GOT3 (cell line): Measurements from ENCODE around the gene MAPK6.
"Not testable (repeated sequence)": the region's sequence is repeated elsewhere in the genome, so short reads cannot be mapped to it uniquely, and the experiment has no call there.

Experiments used
- DNase-seq: peaks from one replicate; lab custom pipeline; 2025; ENCODE audit warnings: mixed read lengths; lab: John Stamatoyannopoulos, UW

Gene MAPK6

DNA sequence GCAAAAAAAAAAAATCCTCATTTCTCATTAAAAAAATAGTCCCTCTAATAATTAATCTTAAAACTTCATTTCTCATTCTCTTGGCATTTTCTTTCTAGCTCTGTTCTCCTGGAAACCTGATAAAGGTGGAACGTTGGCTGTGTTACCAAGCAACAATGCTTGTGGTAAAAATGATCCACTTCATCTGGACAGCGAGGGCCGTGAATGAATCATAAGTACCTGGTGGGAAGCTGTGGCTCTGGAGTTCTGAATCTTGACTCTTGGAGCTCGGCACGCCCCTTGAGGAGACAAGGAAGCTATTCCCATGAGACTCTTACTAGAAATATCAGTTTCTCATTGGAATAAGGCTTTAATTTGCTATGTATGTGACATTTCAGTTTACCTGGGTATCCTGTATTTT, 61.0 kb downstream of the MAPK6 start:
- DNase-seq, result no peak

DNA sequence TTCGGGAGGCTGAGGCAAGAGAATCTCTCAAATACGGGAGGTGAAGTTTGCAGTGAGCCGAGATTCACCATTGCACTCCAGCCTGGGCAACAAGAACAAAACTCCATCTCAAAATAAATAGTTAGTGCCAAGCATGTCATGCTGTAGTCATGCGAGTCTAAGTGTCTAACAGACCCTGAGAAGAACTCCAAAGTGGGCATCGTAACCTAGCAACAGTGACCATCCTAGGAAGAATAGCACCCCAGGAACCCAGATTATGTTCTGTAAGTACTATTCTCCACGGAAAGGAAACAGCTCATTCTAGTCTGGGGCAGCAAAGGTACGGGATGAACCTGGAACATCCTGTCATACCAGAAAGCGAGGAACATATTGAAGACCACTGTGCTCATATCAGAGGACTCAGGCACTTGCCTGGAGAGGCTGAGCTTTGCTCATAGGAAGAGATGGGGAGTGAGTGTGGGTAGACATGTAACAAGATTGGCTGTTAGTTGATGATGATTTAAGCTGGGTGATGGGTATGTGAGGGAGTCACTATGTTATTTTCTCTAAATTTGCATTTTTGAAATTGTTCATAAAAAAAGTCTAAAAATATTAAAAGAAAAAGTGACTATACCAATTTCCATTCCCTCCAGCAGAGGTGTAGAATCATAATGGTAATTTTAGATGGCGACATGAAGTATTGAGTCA, 61.8 kb downstream of the MAPK6 start:
- DNase-seq, result no peak

DNA sequence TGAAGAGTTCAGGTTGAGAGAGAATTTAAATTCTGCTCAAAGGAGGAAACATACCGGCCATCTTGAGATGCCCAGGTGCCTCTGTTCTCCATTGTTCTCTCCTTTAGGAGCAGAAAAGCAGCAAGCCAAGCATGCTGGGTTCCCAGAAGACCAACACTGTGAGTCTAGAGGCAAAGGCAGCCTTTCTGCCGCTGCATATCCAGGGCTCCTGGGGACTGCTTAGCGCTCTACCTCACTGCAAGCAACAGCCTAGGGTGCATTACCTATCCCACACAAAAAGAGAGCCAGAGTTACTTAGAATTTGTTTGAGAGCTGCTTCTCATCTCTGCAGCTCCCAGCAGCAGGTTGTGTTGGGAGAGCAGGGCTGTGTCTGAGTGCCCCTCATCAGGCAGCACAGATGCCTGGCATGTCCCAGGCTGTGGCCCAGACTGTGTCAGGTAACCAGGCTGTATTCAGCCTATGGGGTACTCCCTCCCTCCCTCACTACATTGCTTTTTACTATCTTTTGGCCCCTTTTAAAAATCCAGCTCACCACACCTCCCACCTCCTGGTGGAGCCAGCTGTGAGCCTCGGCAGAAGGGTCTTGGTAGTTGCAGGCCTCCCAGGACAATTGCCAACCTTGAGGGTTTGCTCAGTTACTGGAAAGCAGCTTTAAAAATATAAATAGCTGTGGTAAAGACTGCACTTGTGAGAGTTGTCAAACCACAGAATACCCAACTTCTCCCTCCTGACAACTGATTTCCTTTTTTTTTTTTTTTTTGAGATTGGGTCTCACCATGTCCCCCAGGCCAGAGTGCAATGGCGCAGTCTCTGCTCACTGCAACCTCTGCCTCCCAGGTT, 63.4 kb downstream of the MAPK6 start:
- DNase-seq, result no peak

DNA sequence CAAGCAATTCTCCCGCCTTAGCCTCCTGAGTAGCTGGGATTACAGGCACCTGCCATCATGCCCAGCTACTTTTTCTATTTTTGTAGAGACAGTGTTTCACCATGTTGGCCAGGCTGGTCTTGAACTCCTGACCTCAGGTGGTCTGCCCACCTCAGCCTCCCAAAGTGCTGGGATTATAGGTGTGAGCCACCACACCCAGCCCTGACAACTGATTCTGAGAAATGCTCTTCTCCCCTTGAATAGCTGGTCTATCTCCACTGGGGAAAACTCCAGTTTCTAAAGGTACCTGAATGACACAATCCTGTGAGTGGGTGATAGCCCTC, 64.0 kb downstream of the MAPK6 start:
- DNase-seq, result not testable (repeated sequence)

DNA sequence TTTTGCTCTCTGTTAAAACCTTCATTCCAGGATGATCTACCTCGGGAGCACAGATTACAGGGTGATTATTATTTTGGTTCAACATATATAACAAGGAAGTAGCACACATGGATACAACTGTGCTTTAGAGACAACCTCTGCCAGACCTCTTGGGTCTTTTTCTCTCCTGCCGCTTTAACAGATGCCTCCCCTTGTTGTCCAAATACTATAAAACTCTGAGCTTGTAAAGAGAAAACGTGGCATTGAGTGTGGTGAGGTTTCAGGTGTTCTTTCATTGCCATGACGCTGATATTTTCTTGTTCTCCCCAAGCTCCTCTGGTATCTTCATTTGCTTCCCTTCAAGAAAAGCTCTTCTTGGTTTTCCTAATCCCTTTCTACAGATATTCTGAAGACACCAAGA, 64.6 kb downstream of the MAPK6 start:
- no peak for DNase-seq

DNA sequence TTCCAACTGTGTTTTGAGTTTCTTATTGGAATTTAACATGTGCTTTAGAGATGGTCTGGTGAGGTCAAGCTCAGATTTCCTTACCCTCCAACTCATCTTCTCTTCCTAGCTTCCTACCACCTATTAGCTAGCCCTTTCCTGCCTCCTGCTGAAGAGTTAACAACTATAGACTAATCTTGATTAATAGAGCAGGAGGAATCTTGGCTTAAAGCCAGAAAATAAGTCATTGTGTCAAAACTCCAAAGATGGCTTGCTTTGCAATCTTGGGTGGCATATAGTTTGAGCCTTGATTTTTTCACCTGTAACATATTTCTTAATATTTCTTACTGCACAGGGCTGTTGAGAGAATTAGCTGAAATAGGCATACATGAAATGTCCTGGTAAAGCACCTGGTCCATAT, 66.3 kb downstream of the MAPK6 start:
- DNase-seq, result no peak

DNA sequence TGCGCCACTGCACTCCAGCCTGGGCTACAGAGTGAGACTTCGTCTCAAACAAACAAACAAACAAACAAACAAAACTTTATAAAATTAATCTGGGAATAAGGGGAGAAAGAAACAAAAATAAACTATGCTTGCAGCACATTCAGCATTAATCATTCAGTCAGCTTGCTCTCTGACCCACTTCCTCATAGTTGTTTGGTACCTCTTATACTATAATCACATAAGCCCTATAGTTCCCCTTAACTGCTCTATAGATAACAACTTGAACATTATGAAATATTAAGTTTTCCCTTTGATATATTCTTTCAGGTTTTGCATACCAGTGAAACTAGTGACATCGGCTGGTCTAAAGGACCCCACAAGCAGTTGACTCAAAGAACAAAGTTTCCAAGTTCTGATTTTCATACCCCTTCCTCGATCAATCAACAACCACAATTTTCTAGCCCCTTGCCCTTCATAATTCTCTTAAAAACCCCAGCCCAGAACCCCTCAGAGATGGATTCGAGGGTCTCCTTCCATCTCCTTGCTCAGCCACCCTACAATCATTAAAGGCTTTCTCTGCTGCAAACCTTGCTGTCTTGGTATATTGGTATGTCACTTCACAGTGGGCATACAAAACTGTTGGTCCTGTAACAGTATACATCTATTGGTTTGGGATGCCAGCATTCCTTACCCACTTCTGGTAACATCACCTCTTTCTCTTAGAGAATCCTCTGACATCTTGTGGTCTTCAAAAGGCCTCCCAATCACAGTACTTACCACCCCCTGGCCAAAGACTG, 67.2 kb downstream of the MAPK6 start:
- DNase-seq, result no peak

DNA sequence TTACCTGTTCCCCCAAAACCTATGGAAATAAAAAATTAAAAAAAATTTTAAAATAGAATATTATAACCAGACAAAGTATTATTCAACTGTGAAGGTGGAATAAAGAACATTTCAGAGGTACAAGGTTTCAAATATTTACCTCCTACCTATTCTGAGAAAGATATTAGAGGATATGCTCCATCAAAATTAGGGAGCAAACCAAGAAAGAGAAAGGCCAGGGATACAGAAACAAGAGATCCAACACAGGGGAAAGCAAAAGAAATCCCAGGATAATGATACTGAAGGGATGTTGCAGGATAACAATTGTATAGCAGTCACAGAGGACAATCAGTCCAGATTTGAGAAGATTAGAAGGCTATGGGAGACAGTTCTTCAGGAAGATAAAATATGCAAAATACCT, 71.2 kb downstream of the MAPK6 start:
- DNase-seq, result no peak

DNA sequence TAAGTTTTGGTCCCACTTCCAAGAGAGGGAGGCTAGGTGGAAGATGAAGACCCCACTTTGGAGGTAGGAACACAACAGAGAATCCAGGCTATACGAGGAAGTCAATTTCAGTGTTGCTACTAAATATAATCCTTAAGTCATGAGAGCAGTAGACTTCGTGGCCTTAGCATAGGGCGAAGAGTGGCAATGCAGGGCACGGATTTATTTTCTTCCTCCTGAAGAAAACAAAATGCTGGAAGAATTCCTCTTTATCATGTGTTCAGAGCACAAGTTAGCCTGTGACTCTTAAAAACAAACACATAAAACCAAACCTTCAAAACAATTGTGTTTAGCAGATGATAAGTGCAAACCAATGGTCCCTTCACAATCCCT, 74.1 kb downstream of the MAPK6 start:
- no peak for DNase-seq

DNA sequence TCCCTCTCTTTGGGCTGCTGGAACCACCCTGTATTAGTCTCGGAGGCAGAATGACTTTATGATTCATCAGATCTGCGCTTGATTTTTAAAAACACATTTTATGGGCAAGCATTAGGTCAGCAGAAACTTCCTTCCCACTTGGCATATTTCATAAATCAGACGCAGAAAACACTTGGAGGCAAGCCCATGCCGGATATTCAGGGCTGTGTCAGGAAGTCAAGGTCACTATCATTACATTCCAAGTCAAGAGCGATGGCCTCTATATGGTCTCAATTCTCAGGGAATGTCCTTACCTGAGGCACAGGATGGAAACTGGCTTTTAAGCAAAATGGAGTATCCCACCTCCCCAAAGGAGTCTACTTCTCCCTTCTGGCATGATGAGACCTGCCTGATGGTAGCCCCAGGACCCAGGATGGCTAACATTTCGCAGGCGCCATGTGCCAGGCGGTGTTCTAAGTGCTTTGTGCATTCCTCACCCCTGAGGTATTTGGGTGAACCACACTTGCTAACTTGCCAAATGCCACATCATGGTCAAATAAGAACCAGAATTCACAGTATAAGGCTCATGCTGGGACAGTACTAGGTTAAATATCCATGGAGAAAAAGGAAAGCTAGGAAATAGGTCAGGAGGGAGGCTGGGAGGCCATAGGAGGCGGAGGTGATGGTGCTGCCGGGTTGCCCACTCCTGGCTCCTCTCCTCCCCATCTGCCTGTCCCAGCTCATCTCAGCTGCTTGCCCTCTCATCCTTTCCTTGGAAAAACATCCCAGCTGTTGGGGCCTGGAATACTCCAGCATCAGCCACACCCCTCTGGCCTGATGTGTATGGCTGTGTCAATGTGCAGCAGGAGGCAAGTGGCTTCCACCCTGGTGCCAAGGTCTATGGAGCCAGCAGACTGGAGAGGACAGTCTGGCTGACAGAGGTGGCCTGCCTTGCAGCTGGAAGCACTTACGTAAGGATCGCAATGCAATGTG, 74.8 kb downstream of the MAPK6 start:
- peak; percentile 51 for DNase-seq

DNA sequence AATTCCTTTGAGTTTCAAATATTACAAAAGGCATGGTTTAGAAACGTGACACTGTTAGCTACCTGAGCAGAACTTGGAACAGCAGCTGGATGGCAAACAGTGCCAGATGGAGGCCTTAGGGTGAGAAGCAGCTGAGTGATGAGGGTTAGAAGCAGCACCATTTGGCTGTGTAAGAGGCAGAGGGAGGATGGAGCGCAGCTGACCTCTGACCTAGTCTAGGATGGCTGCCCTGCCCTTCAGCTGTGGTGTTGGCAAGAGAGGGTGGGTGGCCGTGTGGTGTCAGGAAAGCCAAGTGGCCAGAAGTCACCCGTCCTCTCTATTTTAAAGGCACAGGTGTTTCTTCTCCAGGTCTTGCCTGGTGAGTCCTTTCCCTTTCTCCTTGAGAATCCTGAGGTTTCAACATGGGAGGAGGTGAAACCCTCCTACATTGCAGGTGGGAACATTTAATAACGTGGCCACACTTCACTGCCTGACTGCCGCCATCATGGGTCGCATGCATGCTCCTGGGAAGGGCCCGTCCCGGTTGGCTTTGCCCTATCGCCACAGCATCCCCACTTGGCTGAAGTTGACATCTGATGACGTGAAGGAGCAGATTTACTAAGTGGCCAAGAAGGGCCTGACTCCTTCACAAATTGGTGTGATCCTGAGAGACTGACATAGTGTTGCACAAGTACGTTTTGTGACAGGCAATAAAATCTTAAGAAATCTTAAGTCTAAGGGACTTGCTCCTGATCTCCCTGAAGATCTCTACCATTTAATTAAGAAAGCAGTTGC, 76.0 kb downstream of the MAPK6 start:
- no peak for DNase-seq

DNA sequence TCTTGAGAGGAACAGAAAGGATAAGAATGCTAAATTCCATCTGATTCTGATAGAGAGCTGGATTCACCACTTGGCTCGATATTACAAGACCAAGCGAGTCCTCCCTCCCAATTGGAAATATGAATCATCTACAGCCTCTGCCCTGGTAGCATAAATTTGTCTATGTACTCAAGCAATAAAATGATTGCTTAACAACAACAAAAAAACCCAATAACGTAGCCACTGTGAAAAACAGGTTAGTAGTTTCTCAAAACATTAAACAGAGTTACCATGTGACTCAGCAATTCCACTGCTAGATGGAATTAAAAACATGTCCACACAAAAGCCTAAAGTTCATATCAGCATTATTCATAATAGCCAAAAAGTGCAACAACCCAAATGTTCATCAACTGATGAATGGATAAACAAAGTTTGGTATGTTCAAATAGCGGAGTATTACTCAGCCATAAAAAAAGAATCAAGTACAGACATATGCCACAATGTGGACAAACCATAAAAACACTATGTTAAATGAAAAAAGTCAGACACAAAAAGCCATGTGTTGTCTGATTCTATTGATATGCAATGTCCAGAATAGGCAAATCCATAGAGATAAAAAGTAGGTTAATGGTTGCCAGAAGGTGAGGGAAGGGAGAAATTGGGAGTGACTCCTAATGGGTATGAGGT, 76.7 kb downstream of the MAPK6 start:
- DNase-seq, result no peak

DNA sequence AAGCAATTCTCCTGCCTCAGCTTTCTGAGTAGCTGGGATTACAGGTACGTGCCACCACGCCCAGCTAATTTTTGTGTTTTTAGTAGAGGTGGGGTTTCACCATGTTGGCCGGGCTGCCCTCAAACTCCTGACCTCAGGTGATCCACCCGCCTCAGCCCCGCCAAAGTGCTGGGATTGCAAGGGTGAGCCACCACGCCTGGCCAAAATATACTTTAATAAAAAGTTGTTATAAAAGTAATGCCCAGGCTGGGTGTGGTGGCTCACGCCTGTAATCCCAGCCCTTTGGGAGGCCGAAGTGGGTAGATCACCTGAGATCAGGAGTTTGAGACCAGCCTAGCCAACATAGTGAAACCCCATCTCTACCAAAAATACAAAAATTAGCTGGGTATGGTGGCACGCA, 77.5 kb downstream of the MAPK6 start:
- not testable (repeated sequence) for DNase-seq

DNA sequence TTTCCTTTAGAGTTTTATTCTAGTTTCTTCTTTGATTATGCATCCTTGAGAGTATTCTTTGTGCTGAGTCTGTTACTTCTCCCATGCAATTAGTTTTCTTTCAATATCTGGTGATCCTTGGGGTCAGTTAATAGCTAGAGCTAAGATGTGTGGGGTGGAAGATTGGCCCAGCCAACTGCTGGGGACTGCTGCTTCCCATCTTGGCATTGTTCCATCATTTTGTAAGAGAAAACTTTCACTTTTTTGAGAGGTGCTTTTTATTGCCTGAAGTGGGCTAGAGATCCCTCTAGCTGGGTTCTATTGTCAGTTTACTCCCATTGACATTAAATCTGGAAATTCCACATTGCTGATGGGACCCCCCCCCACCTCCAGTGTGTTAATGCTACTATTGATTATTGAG, 78.2 kb downstream of the MAPK6 start:
- no peak for DNase-seq

DNA sequence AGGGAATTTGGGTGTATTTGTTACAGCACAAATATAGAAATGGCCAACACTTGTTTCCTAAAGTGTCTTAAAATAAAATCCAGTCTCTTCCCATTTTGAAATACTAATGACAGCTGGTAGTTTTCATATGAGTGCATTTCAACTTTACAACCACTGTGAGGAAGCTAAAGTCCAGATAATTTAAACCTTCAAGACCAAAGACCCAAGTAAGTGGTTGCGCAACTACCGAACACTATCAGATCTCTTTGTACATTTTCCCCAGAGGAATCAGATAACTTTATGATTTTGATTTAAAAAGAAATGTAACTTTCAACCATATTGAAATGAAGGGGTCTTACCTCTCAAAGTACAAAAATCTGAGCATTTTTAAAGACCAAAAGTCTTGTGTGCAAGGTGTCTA, 79.3 kb downstream of the MAPK6 start:
- DNase-seq, result no peak

DNA sequence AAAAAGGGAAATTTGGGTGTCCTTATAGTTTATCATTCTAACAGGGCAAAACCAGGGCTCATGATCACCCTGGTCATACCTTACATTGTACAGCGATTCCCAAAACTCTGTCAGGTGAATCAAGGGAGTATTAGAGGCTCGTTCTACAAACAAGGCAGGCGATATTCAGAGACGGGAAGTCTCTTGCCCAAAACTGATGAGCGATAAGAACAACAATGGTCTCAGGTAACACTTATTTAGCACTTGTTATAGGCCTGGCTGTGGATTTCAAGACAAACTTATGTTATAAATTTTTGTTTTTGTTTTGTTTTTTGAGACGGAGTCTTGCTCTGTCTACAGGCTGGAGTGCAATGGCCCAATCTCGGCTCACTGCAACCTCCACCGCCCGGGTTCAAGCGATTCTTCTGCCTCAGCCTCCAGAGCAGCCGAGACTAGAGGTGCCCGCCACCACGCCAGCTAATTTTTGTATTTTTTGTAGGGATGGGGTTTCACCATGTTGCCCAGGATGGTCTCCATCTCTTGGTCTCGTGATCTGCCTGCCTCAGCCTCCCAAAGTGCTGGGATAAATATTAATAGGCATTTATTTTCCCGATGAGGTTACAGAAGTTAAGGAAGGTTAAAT, 80.7 kb downstream of the MAPK6 start:
- DNase-seq, result no peak

DNA sequence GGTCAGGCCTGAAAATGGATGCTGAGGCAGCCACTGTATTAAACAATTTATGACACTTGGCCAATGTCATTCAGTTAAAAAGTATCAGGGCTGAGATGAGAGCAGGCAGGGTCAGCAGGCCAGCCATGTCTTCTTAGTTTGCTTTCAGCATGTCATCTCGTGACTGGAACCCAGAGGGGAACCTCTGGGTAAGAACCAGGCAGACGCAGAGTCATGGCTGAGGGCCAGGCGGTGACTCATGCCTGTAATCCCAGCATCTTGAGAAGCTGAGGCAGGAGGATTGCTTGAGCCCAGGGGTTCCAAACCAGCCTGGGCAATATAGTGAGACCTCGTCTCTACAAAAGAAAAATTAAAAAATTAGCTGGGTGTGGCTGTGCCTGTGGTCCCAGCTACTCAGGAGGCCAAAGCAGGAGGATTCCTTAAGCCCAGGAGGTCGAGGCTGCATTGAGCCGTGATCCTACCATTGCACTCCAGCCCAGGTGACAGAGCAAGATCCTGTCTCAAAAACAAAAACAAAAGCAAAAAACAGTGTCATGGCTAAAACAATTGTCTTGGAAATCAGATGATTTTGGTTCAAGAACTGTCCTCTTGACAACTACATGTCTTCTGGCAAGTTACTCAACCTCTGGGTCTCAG, 81.9 kb downstream of the MAPK6 start:
- peak; percentile 16 for DNase-seq

DNA sequence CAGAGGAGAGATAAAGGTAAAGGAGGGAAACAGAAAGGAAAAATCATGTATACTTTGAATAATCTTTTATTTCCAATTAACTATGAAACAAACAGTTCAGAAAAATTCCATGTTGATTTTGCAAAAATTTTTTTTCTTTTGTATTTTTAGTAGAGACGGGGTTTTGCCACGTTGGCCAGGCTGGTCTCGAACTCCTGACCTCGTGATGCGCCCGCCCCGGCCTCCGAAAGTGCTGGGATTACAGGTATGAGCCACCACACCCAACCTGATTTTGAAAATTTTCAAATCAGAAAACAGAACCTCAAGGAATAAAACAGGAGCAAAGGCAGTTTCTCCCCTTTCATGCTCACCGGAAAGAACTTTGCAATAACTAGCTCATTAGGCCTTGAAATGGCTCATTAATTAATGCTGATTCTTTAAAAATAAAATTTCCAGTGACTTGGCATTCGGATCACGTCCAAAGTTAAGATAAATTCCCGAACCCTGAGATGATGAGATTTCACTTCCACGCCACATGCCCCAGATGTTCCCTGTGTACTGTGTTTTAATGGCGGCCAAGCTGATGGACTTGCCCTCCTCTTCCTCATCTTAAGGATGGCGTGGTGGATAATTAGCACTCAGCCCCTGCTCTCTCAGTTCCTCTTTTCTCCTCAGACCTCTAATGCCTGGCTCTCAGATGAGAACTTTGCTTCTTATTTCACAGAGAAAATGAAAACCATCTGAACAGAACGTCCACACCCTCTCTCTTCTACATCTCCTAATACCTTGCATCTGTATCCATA, 82.7 kb downstream of the MAPK6 start:
- no peak for DNase-seq

DNA sequence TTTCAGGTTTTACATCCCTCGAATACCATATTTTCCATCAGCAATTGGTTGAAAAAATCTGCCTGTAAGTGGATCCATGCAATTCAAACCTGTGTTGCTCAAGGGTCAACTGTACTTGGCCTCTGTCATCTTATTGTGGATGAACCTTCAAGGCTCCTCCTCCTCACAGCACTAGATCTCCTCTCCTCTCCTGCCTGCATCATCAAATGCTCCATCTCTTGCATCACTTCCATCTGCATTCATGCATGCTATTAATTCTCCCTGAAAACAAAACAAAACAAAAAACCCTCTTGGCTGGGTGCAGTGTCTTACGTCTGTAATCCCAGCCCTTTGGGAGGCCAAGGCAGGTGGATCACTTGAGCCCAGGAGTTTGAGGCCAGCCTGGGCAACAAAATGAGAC, 83.4 kb downstream of the MAPK6 start:
- DNase-seq, result no peak
